ENCODE data around the gene CD163.
"Not testable (repeated sequence)": the region's sequence is repeated elsewhere in the genome, so short reads cannot be mapped to it uniquely, and the experiment has no call there.

CD163 gene

GRCh38 chr12:7503686-7504415 lies at the start of gene CD163:
Gene CD163 (minus strand): TSS chr12:7503777. CDS start chr12:7503690, 87 bp downstream.
- no peak within 1 kb of the TSS for H3K4me3 ChIP-seq (ENCODE audit: low read depth, low read length)
- DNase-seq (ENCODE audit: low read depth) = no peak

- DNase-seq (ENCODE audit: low read depth) = peak; percentile 77
- H3K4me3 ChIP-seq (ENCODE audit: low read depth, low read length) = no peak overlapping the region
Observed at GRCh38 chr12:7542813-7543212, 39.2 kb upstream of the CD163 start.

- DNase-seq (ENCODE audit: low read depth) = no peak
- H3K4me3 ChIP-seq (ENCODE audit: low read depth, low read length) = no peak overlapping the region
Observed at GRCh38 chr12:7542046-7542445, 38.5 kb upstream of the CD163 start.

- H3K4me3 ChIP-seq (ENCODE audit: low read depth, low read length) = no peak overlapping the region
- DNase-seq (ENCODE audit: low read depth) = no peak
Observed at GRCh38 chr12:7514416-7514815, 10.8 kb upstream of the CD163 start.

GRCh38 chr12:7512553-7512952 lies 9.0 kb upstream of the CD163 start:
- H3K4me3 ChIP-seq (ENCODE audit: low read depth, low read length) = no peak overlapping the region
- peak; percentile 96 for DNase-seq (ENCODE audit: low read depth)

- not testable (repeated sequence) for DNase-seq (ENCODE audit: low read depth); H3K4me3 ChIP-seq (ENCODE audit: low read depth, low read length)
Observed at GRCh38 chr12:7509793-7510470, 6.4 kb upstream of the CD163 start.

- no peak overlapping the region for H3K4me3 ChIP-seq (ENCODE audit: low read depth, low read length)
- no peak for DNase-seq (ENCODE audit: low read depth)
Observed at GRCh38 chr12:7502612-7503011, 965 bp downstream of the CD163 start.

GRCh38 chr12:7501031-7501588 lies 2.5 kb downstream of the CD163 start:
- H3K4me3 ChIP-seq (ENCODE audit: low read depth, low read length) = no peak overlapping the region
- DNase-seq (ENCODE audit: low read depth) = peak; percentile 41

GRCh38 chr12:7499636-7500035 lies 3.9 kb downstream of the CD163 start:
- DNase-seq (ENCODE audit: low read depth) = no peak
- H3K4me3 ChIP-seq (ENCODE audit: low read depth, low read length) = no peak overlapping the region

- peak; percentile 89 for DNase-seq (ENCODE audit: low read depth)
- H3K4me3 ChIP-seq (ENCODE audit: low read depth, low read length) = no peak overlapping the region
Observed at GRCh38 chr12:7498809-7499208, 4.8 kb downstream of the CD163 start.

GRCh38 chr12:7497661-7498060 lies 5.9 kb downstream of the CD163 start:
- H3K4me3 ChIP-seq (ENCODE audit: low read depth, low read length) = no peak overlapping the region
- no peak for DNase-seq (ENCODE audit: low read depth)

- DNase-seq (ENCODE audit: low read depth) = no peak
- H3K4me3 ChIP-seq (ENCODE audit: low read depth, low read length) = no peak overlapping the region
Observed at GRCh38 chr12:7496451-7496850, 7.1 kb downstream of the CD163 start.

GRCh38 chr12:7495136-7495535 lies 8.4 kb downstream of the CD163 start:
- no peak overlapping the region for H3K4me3 ChIP-seq (ENCODE audit: low read depth, low read length)
- DNase-seq (ENCODE audit: low read depth) = no peak

GRCh38 chr12:7493006-7493405 lies 10.6 kb downstream of the CD163 start:
- H3K4me3 ChIP-seq (ENCODE audit: low read depth, low read length) = no peak overlapping the region
- no peak for DNase-seq (ENCODE audit: low read depth)

GRCh38 chr12:7486512-7486911 lies 17.1 kb downstream of the CD163 start:
- no peak for DNase-seq (ENCODE audit: low read depth)
- no peak overlapping the region for H3K4me3 ChIP-seq (ENCODE audit: low read depth, low read length)

GRCh38 chr12:7485095-7485494 lies 18.5 kb downstream of the CD163 start:
- no peak overlapping the region for H3K4me3 ChIP-seq (ENCODE audit: low read depth, low read length)
- DNase-seq (ENCODE audit: low read depth) = no peak

- no peak overlapping the region for H3K4me3 ChIP-seq (ENCODE audit: low read depth, low read length)
- no peak for DNase-seq (ENCODE audit: low read depth)
Observed at GRCh38 chr12:7483343-7483742, 20.2 kb downstream of the CD163 start.

- DNase-seq (ENCODE audit: low read depth) = no peak
- H3K4me3 ChIP-seq (ENCODE audit: low read depth, low read length) = no peak overlapping the region
Observed at GRCh38 chr12:7479771-7480170, 23.8 kb downstream of the CD163 start.

GRCh38 chr12:7472060-7472459 lies 31.5 kb downstream of the CD163 start:
- no peak for DNase-seq (ENCODE audit: low read depth)
- no peak overlapping the region for H3K4me3 ChIP-seq (ENCODE audit: low read depth, low read length)

GRCh38 chr12:7460375-7461259 lies 43.0 kb downstream of the CD163 start:
- no peak for DNase-seq (ENCODE audit: low read depth)
- no peak overlapping the region for H3K4me3 ChIP-seq (ENCODE audit: low read depth, low read length)
